ENCODE results near the gene GNA14. TPM values are rescaled to one million over a fixed set of nuclear protein-coding genes. Genes with fewer than 3 reads are reported as not detected.
A peak's percentile ranks its signal among the peaks of the same experiment; 100 is the strongest.

The GNA14 gene
- total and polyA plus RNA-seq, 8 donors, result 4.3 to 12.8 (median 10.1) TPM

DNA sequence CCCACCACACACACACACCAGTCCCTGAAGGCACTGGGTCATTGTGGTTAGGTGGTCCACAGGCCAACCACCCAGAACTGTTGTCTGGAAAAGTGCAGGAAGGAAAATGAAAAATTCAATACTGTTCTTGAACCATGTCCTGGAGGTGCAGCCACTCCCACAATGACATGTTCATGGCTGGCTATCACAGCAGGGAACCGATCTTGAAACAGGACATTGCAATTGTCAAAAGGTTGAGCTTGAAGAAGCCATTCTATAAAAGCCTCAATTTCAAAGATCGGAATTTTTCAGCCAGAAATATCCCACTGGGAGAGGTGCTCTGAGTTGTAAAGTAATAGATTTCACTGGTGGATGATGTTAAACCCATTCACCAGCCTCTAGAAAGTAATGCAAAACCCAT lies 218.2 kb downstream of the GNA14 start:
- no peak overlapping the region for H3K4me3 ChIP-seq
- DNase-seq (no peak), ATAC-seq (no peak)
- intact Hi-C loops (cut with DNase I), result loop anchor here in 1 of 2 donors (5.0 to 10.0 kb wide), 2 partner anchors 317 to 615 kb away; no protein-coding TSS in a partner anchor
- no peaks in the 10 kb centered on the region for H3K27me3 ChIP-seq
- H3K9me3 ChIP-seq, result no peaks in the 10 kb centered on the region
- TF ChIP-seq, protein P1, sequence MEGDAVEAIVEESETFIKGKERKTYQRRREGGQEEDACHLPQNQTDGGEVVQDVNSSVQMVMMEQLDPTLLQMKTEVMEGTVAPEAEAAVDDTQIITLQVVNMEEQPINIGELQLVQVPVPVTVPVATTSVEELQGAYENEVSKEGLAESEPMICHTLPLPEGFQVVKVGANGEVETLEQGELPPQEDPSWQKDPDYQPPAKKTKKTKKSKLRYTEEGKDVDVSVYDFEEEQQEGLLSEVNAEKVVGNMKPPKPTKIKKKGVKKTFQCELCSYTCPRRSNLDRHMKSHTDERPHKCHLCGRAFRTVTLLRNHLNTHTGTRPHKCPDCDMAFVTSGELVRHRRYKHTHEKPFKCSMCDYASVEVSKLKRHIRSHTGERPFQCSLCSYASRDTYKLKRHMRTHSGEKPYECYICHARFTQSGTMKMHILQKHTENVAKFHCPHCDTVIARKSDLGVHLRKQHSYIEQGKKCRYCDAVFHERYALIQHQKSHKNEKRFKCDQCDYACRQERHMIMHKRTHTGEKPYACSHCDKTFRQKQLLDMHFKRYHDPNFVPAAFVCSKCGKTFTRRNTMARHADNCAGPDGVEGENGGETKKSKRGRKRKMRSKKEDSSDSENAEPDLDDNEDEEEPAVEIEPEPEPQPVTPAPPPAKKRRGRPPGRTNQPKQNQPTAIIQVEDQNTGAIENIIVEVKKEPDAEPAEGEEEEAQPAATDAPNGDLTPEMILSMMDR (IDR thresholded peaks at IDR 0.05), result no peak
- no peaks in the 10 kb centered on the region for H3K36me3 ChIP-seq
- no peak overlapping the region for H3K27ac ChIP-seq
- H3K4me1 ChIP-seq, result peaks cover 0 to 28% of the 10 kb centered on the region in 2 donors

DNA sequence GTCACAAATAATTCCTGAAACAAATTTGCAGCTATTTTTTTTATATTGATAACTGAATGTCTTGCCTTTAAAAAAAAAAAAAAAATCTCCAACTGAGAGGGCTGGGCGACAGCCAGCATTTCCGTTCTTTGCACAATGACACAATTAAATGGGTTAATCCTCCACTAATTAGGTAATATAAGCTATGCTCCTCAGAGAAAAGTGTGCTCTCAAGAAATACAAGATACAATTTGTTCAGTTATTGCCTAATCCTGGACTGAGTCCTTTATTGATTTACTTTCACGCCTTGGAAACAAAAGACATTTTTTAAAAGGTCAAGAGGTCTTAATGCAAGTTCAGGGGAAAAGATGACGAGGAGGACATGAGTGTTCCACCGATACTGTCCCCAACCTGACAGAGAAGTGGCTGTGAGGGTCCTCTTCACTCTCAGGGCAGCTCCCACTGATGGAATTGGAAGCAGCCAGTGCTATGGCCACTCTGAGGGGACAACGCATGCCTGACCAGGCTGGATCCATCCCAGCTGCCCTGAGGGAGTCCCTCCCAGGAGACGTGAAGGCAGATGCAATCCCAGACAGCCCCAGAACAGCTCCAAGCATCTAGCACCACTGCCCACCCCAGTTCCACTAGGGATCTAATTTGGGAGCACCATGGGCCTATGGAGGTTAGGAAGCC lies 220.7 kb downstream of the GNA14 start:
- H3K27ac ChIP-seq, result peak overlapping the region in 1 of 2 donors; percentile 53
- intact Hi-C loops (cut with DNase I), result no loop called here

DNA sequence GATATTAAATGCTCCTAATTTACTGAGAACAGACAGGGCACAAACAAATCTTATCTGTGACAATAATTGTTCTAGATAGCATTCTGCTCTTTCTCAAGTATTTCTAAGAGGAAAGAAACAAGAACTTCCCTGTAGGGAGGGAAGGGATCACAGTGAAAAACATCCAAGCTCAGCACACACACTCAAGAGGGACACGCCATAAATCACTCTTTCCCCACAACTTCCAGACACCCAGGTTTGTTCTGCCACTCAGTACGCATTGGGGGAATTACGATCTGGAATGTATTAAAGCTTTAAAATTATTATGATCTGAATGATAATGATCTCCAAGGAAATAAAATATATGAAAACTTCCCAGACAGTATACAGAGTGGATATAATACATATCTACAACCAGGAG lies 221.4 kb downstream of the GNA14 start:
- Histone ChIP-seq H3K4me3 (no peak overlapping the region), H3K36me3 (no peaks in the 10 kb centered on the region), H3K27ac (peak overlapping the region in 1 of 2 donors; percentile 23), H3K9me3 (no peaks in the 10 kb centered on the region), H3K4me1 (peaks cover 0 to 20% of the 10 kb centered on the region in 2 donors), H3K27me3 (no peaks in the 10 kb centered on the region)
- TF ChIP-seq, protein P1 (IDR thresholded peaks at IDR 0.05), result no peak
- intact Hi-C loops (cut with DNase I), result no loop called here
- ATAC-seq (peak; percentile 31), DNase-seq (no peak)

More for the DNA sequence above, 220.7 kb downstream of the GNA14 start:
- H3K36me3 ChIP-seq, result no peaks in the 10 kb centered on the region
- H3K9me3 ChIP-seq, result no peaks in the 10 kb centered on the region
- peaks cover 0 to 20% of the 10 kb centered on the region in 2 donors for H3K4me1 ChIP-seq
- ATAC-seq, result peak; percentile 82
- TF ChIP-seq, protein P1 (IDR thresholded peaks at IDR 0.05), result no peak
- no peak overlapping the region for H3K4me3 ChIP-seq
- peak in 1 of 4 donors; percentile 44 for DNase-seq
- no peaks in the 10 kb centered on the region for H3K27me3 ChIP-seq

DNA sequence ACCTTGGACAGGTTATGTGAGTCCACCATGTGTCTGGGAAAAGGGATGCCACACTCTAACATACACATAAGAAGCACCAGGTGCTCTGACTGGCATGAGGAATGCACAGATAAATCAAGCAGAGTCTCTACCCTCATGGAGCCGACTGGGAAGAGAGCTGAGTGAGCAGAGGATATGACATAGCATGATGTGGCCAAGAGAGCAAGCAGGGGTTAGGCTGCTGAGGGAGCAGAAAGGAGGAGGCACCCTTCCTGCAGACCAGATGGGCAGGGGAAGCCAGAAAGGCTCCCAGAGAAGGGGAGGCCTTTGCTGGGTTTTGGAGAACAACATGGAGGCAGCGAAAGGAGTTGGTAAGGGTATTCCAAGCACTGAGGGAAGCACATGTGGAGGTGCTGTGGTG lies 223.1 kb downstream of the GNA14 start:
- Histone ChIP-seq H3K4me1 (peaks cover 0 to 21% of the 10 kb centered on the region in 2 donors), H3K36me3 (no peaks in the 10 kb centered on the region), H3K4me3 (no peak overlapping the region), H3K27me3 (no peaks in the 10 kb centered on the region), H3K27ac (peak overlapping the region in 1 of 2 donors; percentile 20), H3K9me3 (no peaks in the 10 kb centered on the region)
- ATAC-seq, result no peak
- no peak for DNase-seq
- TF ChIP-seq, protein P1 (IDR thresholded peaks at IDR 0.05), result no peak
- intact Hi-C loops (cut with DNase I), result no loop called here

DNA sequence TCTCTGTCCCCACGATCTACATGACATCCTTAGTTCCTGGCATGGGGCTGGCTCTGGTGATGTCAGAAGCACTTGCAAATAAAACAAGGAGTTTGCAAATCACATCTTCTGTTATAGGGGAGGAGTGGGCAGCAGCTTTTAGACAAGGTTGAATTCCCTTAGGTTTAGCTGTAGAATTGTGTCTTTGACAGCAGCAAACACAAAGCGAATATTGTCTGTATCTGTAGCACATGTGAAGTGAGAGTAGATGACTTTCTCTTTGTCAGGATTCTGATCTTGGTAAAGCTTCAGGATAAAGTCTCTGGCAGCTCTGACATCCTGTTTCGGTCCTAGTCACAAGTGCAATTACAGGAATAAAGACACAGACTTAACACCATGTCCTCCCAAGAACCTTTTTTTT lies 224.3 kb downstream of the GNA14 start:
- Histone ChIP-seq H3K4me3 (no peak overlapping the region), H3K9me3 (no peaks in the 10 kb centered on the region), H3K27ac (no peak overlapping the region), H3K27me3 (no peaks in the 10 kb centered on the region), H3K36me3 (no peaks in the 10 kb centered on the region), H3K4me1 (peaks cover 0 to 31% of the 10 kb centered on the region in 2 donors)
- intact Hi-C loops (cut with DNase I), result no loop called here
- TF ChIP-seq, protein P1 (IDR thresholded peaks at IDR 0.05), result no peak
- no peak for DNase-seq
- no peak for ATAC-seq
